Measurements from ENCODE around the gene VASH1.

VASH1 gene

DNA sequence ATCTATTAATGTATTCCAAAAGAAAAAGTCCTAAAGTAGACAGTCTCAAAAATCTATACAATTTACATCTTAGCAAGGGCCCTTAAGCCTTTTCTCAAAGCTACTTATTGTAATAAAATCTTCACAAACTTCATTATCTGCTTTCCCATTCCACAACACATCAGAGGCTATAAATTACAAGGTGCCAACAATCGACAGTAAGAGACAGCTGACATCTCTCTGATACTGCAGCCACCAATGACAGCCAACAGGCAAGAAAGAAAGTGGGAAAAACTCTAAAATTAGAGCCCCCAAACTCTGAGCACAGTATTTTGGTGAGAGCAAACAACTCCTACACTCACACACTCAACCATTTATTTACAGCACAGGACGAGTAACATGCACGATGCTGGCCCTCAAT is 49.3 kb downstream of the VASH1 start:
- Histone ChIP-seq H3K27ac (peak overlapping the region in 1 of 2 donors; percentile 8), H3K4me3 (peak overlapping the region; percentile 94)
- no peak for DNase-seq (ENCODE audit: low spot score)
- TF ChIP-seq, protein P1, sequence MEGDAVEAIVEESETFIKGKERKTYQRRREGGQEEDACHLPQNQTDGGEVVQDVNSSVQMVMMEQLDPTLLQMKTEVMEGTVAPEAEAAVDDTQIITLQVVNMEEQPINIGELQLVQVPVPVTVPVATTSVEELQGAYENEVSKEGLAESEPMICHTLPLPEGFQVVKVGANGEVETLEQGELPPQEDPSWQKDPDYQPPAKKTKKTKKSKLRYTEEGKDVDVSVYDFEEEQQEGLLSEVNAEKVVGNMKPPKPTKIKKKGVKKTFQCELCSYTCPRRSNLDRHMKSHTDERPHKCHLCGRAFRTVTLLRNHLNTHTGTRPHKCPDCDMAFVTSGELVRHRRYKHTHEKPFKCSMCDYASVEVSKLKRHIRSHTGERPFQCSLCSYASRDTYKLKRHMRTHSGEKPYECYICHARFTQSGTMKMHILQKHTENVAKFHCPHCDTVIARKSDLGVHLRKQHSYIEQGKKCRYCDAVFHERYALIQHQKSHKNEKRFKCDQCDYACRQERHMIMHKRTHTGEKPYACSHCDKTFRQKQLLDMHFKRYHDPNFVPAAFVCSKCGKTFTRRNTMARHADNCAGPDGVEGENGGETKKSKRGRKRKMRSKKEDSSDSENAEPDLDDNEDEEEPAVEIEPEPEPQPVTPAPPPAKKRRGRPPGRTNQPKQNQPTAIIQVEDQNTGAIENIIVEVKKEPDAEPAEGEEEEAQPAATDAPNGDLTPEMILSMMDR (IDR thresholded peaks at IDR 0.05): no peak

DNA sequence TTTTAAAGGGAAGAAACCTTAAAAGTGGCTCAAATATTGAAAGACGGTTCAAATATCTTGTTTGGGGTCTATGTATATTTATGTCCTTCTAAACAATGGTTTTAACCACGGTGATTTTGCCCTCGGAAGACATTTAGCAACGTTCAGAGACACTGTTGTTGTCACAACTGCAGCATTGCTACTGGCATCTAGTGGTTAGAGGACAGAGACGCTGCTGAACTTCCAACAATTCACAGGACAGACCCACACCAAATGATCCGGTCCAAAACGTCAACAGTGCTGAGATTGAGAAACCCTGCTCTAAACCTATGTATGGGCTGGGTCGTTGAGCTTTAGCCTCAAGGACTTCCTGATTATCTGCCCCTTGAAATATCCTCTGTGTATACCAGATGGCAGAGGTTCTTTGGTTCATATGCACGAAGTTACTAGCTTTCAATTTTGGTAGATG is 49.7 kb downstream of the VASH1 start:
- H3K4me3 ChIP-seq: peak overlapping the region; percentile 94
- TF ChIP-seq, protein P1 (IDR thresholded peaks at IDR 0.05): no peak
- DNase-seq (ENCODE audit: low spot score): no peak
- peak overlapping the region; percentile 8 to 81 for H3K27ac ChIP-seq

DNA sequence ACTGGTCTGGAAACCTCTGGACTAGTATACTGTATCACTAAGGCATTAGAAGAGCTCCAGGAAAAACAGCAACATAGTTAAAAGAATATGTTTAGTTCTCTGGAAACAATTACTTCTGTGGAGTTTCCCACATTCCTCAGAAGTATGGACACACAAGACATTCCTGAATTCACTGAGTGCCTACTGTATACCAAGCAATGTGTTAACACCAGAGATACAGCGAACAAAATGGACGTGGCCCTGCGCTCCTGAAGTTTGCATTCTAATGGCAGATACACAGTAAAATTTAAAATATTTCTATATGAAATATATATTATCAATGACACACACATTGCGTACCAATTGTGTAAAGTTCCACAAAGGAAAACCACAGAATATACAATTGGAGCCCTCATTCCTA is 50.3 kb downstream of the VASH1 start:
- Histone ChIP-seq H3K27ac (peak overlapping the region in 1 of 2 donors; percentile 81), H3K4me3 (peak overlapping the region; percentile 94)
- TF ChIP-seq, protein P1 (IDR thresholded peaks at IDR 0.05): no peak
- DNase-seq (ENCODE audit: low spot score): no peak

DNA sequence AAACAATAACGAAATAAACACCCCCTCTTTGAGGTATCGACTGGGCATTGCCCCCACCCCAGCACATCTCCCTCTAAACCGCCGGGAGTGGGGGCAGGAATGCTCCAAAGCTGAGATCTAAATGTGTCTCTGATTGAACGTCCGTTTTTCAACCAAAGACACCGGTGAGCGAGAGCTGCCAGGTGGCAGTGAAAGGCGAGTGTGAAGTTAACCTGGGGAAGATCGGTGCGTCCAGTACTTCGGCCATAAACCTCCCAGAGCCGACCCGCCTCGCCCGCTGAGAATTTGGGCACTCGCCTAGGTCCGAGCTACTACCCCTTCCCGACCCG is 50.8 kb downstream of the VASH1 start:
- Histone ChIP-seq H3K4me3 (peak overlapping the region; percentile 94), H3K27ac (peak overlapping the region; percentile 81 to 92)
- TF ChIP-seq, protein P1 (IDR thresholded peaks at IDR 0.05): no peak
- DNase-seq (ENCODE audit: low spot score): no peak

DNA sequence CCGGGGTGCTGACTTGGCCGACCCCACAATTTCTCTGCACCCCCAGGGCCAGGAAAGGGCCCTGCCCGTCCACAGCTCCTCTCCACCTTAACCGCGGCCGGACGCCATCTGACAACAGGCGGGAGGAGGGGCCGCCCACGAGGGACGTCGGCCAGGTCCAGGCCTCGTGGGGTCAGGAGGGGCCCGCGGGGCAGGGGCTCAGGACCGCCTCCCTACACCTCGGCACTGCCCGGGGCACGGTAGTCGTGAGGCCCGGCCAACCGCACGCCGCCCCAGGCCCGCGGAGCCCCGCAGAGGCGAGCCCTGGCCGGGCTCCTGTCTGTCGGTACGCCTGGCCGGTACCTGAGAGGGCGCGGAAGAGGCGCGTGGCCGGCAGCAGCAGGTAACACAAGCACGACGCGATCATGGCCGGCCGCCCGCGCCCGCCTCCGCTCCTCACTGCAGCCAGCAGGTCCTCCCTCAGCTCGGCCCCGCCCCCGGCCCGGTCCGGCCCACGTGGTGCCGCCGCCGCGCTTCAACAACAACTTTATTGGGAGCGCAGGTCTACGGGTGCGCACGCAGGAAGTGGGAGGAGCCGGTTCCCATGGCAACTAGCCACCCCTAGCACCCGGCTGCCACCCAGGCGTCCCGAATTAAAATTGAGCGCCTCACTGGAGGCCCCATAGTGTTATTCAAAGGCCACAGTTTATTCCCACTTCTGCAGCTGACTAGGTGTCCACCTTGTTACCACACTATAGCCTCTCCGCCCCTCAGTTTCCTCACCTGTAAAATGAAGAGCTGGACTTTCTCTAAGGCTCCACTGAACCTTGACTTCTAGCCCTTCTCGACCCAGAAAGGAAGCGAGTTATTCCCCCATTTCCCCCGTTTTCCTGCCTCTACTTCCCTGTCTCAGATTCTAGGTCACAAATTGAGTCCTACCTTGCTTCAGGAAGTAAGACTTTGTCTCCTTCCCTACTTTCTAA is 51.4 kb downstream of the VASH1 start, which contains the start of gene ANGEL1:
Gene ANGEL1 (minus strand): TSS at position 461 of the 962 bp plus-strand sequence. CDS start 55 bp downstream, at position 406.
- Histone ChIP-seq H3K4me3 (peak within 1 kb of the TSS; percentile 94), H3K27ac (peak within 1 kb of the TSS; percentile 81 to 92)
- DNase-seq (ENCODE audit: low spot score): peak; percentile 97
- TF ChIP-seq, protein P1 (IDR thresholded peaks at IDR 0.05): no peak

DNA sequence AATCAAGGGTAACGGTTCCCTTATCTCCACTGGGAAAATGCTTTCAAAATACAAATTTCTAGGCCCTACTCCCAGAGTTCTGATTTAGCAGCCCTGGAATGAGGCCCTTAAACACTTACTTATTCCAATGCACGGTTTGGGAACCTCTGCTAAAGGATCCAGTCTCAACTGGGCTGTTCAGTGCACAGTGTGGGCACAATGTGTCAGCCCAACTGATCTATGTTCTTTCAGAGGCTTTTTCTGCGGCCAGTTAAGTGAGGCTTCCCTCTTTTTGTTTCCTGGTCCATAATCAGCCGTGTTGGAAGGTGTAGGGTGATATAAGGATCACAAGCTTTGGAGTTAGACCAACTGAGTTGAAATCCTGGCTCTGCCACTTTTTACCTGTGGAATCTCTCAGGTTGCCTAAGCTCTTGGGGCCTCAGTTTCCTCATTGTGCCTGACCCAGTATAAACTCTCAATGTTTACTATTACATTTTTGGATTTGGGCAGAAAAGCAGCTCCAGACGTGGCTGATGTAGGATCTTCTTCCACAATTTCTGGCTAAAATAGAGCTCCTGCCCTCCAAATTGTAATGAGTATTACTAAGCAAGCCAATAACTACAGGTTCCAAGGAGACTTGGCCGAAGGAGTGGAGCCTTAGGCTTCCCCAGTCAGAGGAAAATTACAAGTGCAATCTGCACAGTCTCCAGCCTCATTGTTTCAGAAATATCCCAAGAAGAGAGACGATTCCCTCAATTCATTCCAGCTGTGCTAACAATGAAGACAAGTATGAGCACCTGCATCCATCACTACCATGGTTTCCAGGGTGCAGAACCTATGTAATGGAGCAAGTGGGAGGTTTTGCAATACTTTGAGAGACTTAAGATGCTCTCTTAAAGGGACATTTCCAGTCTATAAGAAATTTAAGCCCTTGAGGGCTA is 53.7 kb downstream of the VASH1 start:
- no peak for DNase-seq (ENCODE audit: low spot score)
- peak overlapping the region in 1 of 2 donors; percentile 3 for H3K27ac ChIP-seq
- no peak overlapping the region for H3K4me3 ChIP-seq
- TF ChIP-seq, protein P1 (IDR thresholded peaks at IDR 0.05): no peak

Data from coronary artery (tissue), 2 donors.